Smooth muscle cell (in vitro differentiated cells): ENCODE measurements around the gene ZNF831. TPM values are rescaled to one million over a fixed set of nuclear protein-coding genes. Genes with fewer than 3 reads are reported as not detected.

Experiments used
- DNase-seq: peaks from one replicate; lab custom pipeline; 2025; ENCODE audit not compliant: unreplicated experiment; lab: John Stamatoyannopoulos, UW
- H2AFZ ChIP-seq: fragments of 200-600 bp; sonication (generic); 2 replicates; pipeline ENCODE4 v1.6.0; 2016; ENCODE audit warnings: antibody characterized with exemption, low read depth, mild to moderate bottlenecking
- H3F3A ChIP-seq: fragments of 200-600 bp; sonication (generic); 2 replicates; pipeline ENCODE4 v1.6.0; 2017; ENCODE audit warnings: antibody characterized with exemption, low read depth
- H3K27ac ChIP-seq: fragments of 200-600 bp; sonication (generic); 2 replicates; pipeline ENCODE4 v1.5.1; 2016; ENCODE audit warnings: low read depth, mild to moderate bottlenecking
- H3K27me3 ChIP-seq: fragments of 200-600 bp; sonication (generic); 2 replicates; pipeline ENCODE4 v1.6.1; 2016; ENCODE audit warnings: low read depth, mild to moderate bottlenecking
- H3K36me3 ChIP-seq: fragments of 200-600 bp; sonication (generic); 2 replicates; pipeline ENCODE4 v1.5.1; 2016; ENCODE audit warnings: low read depth
- H3K4me1 ChIP-seq: fragments of 200-600 bp; sonication (generic); 2 replicates; pipeline ENCODE4 v1.5.1; 2016; ENCODE audit warnings: low read depth
- H3K4me2 ChIP-seq: fragments of 200-600 bp; sonication (generic); 2 replicates; pipeline ENCODE4 v1.6.0; 2016; ENCODE audit warnings: mild to moderate bottlenecking
- H3K4me3 ChIP-seq: fragments of 200-600 bp; sonication (generic); 2 replicates; pipeline ENCODE4 v1.5.1; 2016; ENCODE audit warnings: mild to moderate bottlenecking
- H3K79me2 ChIP-seq: fragments of 200-600 bp; sonication (generic); 2 replicates; pipeline ENCODE4 v1.6.0; 2016; ENCODE audit warnings: low read depth, mild to moderate bottlenecking
- H3K9ac ChIP-seq: fragments of 200-600 bp; sonication (generic); 2 replicates; pipeline ENCODE4 v1.6.0; 2016; ENCODE audit warnings: low read depth
- H3K9me3 ChIP-seq: fragments of 200-600 bp; sonication (generic); replicated peaks from 2 replicates; pipeline ENCODE4 v1.5.1; 2016; ENCODE audit warnings: low read depth
- H4K20me1 ChIP-seq: fragments of 200-600 bp; sonication (generic); 2 replicates; pipeline ENCODE4 v1.6.0; 2016; ENCODE audit warnings: low read depth
- CTCF ChIP-seq: fragments of 200-600 bp; sonication (generic); IDR thresholded peaks from 2 replicates; pipeline ENCODE4 v1.5.1; 2017; ENCODE audit warnings: borderline replicate concordance, mild to moderate bottlenecking, antibody characterized with exemption; ENCODE audit not compliant: insufficient read depth, poor library complexity, severe bottlenecking
- WGBS: methylation state at CpG from one replicate; pipeline ENCODE4 v1.1.7; 2016; ENCODE audit warnings: low lambda C conversion rate; 5-methylcytosine and 5-hydroxymethylcytosine counted together
- polyA plus RNA-seq: library from polyadenylated mRNA; unstranded; fragments of >200 nt; fragmentation: Nextera tagmentation; extraction: Ambion mirVana; gene quantifications from 2 replicates; pipeline ENCODE4 v1.2.1, GENCODE V29; 2016
- total RNA-seq: library from RNA; depleted of rRNA; stranded (reverse); fragments of >200 nt; gene quantifications from 2 replicates; pipeline ENCODE4 v1.2.3, GENCODE V29; 2014

Gene ZNF831
- total and polyA plus RNA-seq, 2 experiments from 2014 or later = not detected

- peaks cover 22% of the 10 kb centered on the region for H3K27me3 ChIP-seq
- TF ChIP-seq CTCF = no peak
- no peaks in the 10 kb centered on the region for H3K36me3 ChIP-seq
- no peak overlapping the region for H3K27ac ChIP-seq
- H3K9me3 ChIP-seq = no peaks in the 10 kb centered on the region
- H3K4me2 ChIP-seq = no peak overlapping the region
- DNase-seq = no peak
- no peaks in the 10 kb centered on the region for H3K4me1 ChIP-seq
- no peaks in the 10 kb centered on the region for H4K20me1 ChIP-seq
- WGBS = 90% methylated on average over 18 of the region's 18 CpGs
- no peaks in the 10 kb centered on the region for H3F3A ChIP-seq
- no peak overlapping the region for H3K4me3 ChIP-seq
- no peak overlapping the region for H2AFZ ChIP-seq
- H3K9ac ChIP-seq = no peak overlapping the region
- H3K79me2 ChIP-seq = no peaks in the 10 kb centered on the region
Observed at GRCh38 chr20:59159493-59160376, 3.9 kb upstream of the ZNF831 start.

- Histone ChIP-seq H3K36me3 (no peaks in the 10 kb centered on the region), H3K27me3 (peaks cover 17% of the 10 kb centered on the region), H3K4me1 (no peaks in the 10 kb centered on the region), H4K20me1 (no peaks in the 10 kb centered on the region), H3K27ac (no peak overlapping the region), H3K4me2 (no peak overlapping the region), H3K79me2 (no peaks in the 10 kb centered on the region), H3K9me3 (no peaks in the 10 kb centered on the region), H3K4me3 (no peak overlapping the region), H2AFZ (no peak overlapping the region), H3K9ac (no peak overlapping the region), H3F3A (no peaks in the 10 kb centered on the region)
- DNase-seq = no peak
- no peak for TF ChIP-seq CTCF
- 83% methylated on average over 9 of the region's 9 CpGs for WGBS
Observed at GRCh38 chr20:59160389-59161115, 3.1 kb upstream of the ZNF831 start.

GRCh38 chr20:59161721-59162120 lies 1.9 kb upstream of the ZNF831 start:
- DNase-seq = no peak
- H3F3A ChIP-seq = no peaks in the 10 kb centered on the region
- no peaks in the 10 kb centered on the region for H3K79me2 ChIP-seq
- H3K27ac ChIP-seq = no peak overlapping the region
- H3K36me3 ChIP-seq = no peaks in the 10 kb centered on the region
- TF ChIP-seq CTCF = no peak
- H3K4me2 ChIP-seq = no peak overlapping the region
- H4K20me1 ChIP-seq = no peaks in the 10 kb centered on the region
- H3K4me3 ChIP-seq = no peak overlapping the region
- H2AFZ ChIP-seq = no peak overlapping the region
- H3K9ac ChIP-seq = no peak overlapping the region
- H3K27me3 ChIP-seq = peaks cover 19% of the 10 kb centered on the region
- H3K4me1 ChIP-seq = no peaks in the 10 kb centered on the region
- H3K9me3 ChIP-seq = no peaks in the 10 kb centered on the region
- WGBS = 84% methylated on average over 2 of the region's 2 CpGs
